Mononuclear cell (primary cell): ENCODE results near the gene ABHD17B. TPM values are rescaled to one million over a fixed set of nuclear protein-coding genes. Genes with fewer than 3 reads are reported as not detected.

Experiments
- H3K27me3 ChIP-seq: 2 replicates; pipeline ENCODE4 v1.6.0; 2011; ENCODE audit warnings: low read length, control low read depth; ENCODE audit not compliant: insufficient read depth
- H3K4me1 ChIP-seq: 2 replicates; pipeline ENCODE4 v1.5.1; 2011; ENCODE audit warnings: mild to moderate bottlenecking, low read length, control low read depth; ENCODE audit not compliant: insufficient read depth
- H3K4me3 ChIP-seq: 2 replicates; pipeline ENCODE4 v1.5.1; 2011; ENCODE audit warnings: mild to moderate bottlenecking, low read length, moderate library complexity
- H3K9me3 ChIP-seq: 2 replicates; pipeline ENCODE4 v1.5.1; 2011; ENCODE audit warnings: low read depth, mild to moderate bottlenecking, control low read depth, low read length
- total RNA-seq: library from RNA; depleted of rRNA; stranded (reverse); fragments of >200 nt; gene quantifications from one replicate; pipeline ENCODE4 v1.2.3, GENCODE V29; 2012

Gene ABHD17B
- total RNA-seq, 1 donor: 33.6 TPM

DNA sequence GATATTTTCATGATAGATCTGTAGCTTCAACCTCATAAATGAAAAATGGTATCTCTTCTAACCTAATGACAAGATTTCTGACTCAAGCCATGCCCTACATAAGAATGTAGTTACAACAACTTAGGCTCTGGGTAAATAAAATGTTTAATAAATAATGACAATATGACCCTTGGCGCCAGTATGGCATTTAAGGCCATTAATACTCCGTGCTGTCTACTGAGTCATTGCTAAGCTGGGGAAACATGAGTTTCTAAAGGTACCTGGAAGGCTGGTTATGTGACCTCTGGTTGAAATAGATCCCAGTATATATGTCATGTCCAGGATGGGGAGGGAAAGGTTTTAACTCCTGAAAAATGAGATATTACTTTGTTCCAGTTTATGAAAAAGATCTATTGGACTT, 84.7 kb downstream of the ABHD17B start:
- H3K4me1 ChIP-seq: no peaks in the 10 kb centered on the region
- no peak overlapping the region for H3K4me3 ChIP-seq
- H3K9me3 ChIP-seq: no peaks in the 10 kb centered on the region
- H3K27me3 ChIP-seq: no peaks in the 10 kb centered on the region

- no peaks in the 10 kb centered on the region for H3K27me3 ChIP-seq
- H3K4me1 ChIP-seq: no peaks in the 10 kb centered on the region
- H3K9me3 ChIP-seq: no peaks in the 10 kb centered on the region
- no peak overlapping the region for H3K4me3 ChIP-seq
Measured at GRCh38 chr9:71824257-71824656, 86.7 kb downstream of the ABHD17B start.

DNA sequence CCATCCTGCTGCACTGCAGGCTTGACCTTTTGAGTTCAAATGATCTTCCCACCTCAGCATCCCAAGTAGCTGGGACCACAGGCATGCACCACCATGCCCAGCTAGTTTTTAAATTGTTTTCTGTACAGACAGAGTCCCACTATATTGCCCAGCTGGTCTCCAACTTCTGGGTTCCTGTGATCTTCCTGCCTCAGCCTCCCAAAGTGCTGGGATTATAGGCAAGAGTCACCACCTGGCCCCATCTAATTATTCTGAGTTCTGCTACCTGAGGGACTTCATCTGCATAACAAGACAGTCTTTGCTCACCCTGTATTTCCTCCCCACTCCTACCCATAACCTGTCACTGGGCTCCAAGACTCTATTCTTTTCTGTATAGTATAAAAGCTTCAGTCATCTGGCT, 88.1 kb downstream of the ABHD17B start:
- H3K9me3 ChIP-seq: no peaks in the 10 kb centered on the region
- no peaks in the 10 kb centered on the region for H3K4me1 ChIP-seq
- H3K27me3 ChIP-seq: no peaks in the 10 kb centered on the region
- no peak overlapping the region for H3K4me3 ChIP-seq

GRCh38 chr9:71822456-71822855, 88.5 kb downstream of the ABHD17B start:
- Histone ChIP-seq H3K9me3 (no peaks in the 10 kb centered on the region), H3K4me3 (no peak overlapping the region), H3K4me1 (peaks cover under 1% of the 10 kb centered on the region), H3K27me3 (no peaks in the 10 kb centered on the region)

DNA sequence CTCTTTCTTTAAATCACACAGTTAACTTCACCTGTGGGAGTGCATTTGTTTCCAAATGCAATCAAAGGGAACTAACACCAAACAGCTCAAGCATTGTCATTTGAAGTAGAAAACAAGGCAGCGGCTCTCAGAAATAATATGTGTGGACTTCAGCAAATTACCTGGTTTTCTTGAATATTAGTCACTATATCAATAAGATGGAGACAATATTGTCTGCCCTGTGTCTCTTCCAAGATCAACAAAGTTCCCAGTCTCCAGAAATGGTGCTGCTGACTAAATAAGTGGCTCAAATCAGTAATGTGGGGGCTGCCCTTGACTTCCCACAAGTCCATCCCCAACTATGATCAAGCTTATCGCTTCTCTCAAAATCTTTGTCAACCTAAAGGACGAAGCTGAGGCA, 89.6 kb downstream of the ABHD17B start:
- no peak overlapping the region for H3K4me3 ChIP-seq
- no peaks in the 10 kb centered on the region for H3K27me3 ChIP-seq
- peaks cover 6% of the 10 kb centered on the region for H3K4me1 ChIP-seq
- no peaks in the 10 kb centered on the region for H3K9me3 ChIP-seq

DNA sequence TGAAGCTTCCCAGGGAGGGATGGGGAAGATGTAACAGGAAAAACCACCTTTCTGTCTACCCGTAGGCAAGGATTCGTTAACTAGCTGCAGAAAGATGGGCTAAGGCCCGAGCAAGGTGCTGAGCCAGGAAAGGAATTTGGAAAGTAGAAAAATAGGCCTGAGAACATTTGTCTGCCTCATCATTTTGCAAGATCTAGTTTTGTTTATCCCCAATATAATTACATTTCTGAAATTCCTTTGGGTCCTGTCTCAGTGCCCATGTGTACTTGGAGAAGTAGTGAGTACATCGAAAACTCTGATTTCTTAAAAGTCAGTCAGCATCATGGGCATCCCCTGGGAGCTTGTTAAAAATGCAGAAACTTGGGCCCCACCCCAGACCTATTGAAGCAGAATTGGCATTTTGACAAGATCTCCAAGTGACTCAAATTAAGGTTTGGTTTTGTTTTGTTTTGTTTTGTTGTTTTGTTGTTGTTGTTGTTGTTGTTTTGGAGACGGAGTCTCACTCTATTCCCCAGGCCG, 90.5 kb downstream of the ABHD17B start:
- Histone ChIP-seq H3K4me3 (no peak overlapping the region), H3K27me3 (no peaks in the 10 kb centered on the region), H3K9me3 (no peaks in the 10 kb centered on the region)

GRCh38 chr9:71819115-71819739, 91.8 kb downstream of the ABHD17B start:
- no peaks in the 10 kb centered on the region for H3K9me3 ChIP-seq

More for the DNA sequence above, 90.5 kb downstream of the ABHD17B start:
- H3K4me1 ChIP-seq: peaks cover 6% of the 10 kb centered on the region

DNA sequence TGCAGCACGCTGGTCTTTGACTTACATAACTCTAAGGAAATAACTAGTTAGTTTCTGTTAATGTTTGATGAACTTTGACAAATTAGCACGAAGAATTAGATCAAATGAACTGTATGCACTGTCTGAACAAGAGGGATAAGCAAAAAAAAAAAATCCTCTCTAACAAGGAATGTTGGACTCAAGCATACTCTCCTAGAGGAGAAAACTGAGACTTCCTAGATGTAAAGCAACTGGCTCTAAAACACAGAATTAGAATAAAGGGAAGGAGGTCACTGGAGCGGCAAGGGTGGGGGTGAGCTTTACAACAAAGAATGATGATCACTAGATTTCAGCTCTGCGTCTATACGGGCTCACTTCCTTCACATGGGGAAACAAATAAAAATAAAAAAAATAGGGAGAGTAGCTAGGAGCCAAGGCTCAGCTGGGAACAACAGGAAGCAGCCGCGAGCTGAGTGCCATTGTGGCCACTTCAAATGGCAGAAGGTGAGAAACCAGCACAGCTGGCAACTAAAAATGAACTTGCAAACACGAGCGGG, 94.0 kb downstream of the ABHD17B start:
- no peak overlapping the region for H3K4me3 ChIP-seq

More at GRCh38 chr9:71819115-71819739, 91.8 kb downstream of the ABHD17B start:
- Histone ChIP-seq H3K4me3 (no peak overlapping the region), H3K27me3 (no peaks in the 10 kb centered on the region), H3K4me1 (peaks cover 6% of the 10 kb centered on the region)

More for the DNA sequence above, 94.0 kb downstream of the ABHD17B start:
- no peaks in the 10 kb centered on the region for H3K27me3 ChIP-seq
- no peaks in the 10 kb centered on the region for H3K9me3 ChIP-seq
- H3K4me1 ChIP-seq: peaks cover 6% of the 10 kb centered on the region

Other genes starting within 250 kb of the ABHD17B start
- 220 TPM for gene CEMIP2, start 142.7 kb downstream of the ABHD17B start, total RNA-seq
- 7.0 TPM for gene C9orf85, start 446 bp upstream of the ABHD17B start, total RNA-seq
- not detected for gene C9orf57, start 149.4 kb upstream of the ABHD17B start, total RNA-seq
- gene GDA, start 238.2 kb upstream of the ABHD17B start, total RNA-seq: not detected